Lower lobe of right lung (tissue), 2 donors: ENCODE results near the gene TEKT5. TPM values are rescaled to one million over a fixed set of nuclear protein-coding genes. Genes with fewer than 3 reads are reported as not detected.

Experiments used
- ATAC-seq, 2 donors: fragments of 200-7000 bp; cut with Tn5 transposase; one replicate each; pipeline ENCODE4 v1.9.1; 2020 to 2022; ENCODE audit warnings: mild to moderate bottlenecking in 2 of 2, moderate library complexity in 2 of 2
- DNase-seq: peaks from one replicate; pipeline ENCODE4 v3.0.0-alpha.2; 2020
- H3K27ac ChIP-seq: fragments of 200-600 bp; one replicate; pipeline ENCODE4 v1.8.0; 2022
- H3K27me3 ChIP-seq: fragments of 200-600 bp; one replicate; pipeline ENCODE4 v1.8.0; 2022; ENCODE audit warnings: low read depth
- H3K36me3 ChIP-seq: fragments of 200-600 bp; one replicate; pipeline ENCODE4 v1.8.0; 2022; ENCODE audit warnings: mild to moderate bottlenecking
- H3K4me1 ChIP-seq: fragments of 200-600 bp; one replicate; pipeline ENCODE4 v1.8.0; 2022
- H3K4me3 ChIP-seq: fragments of 200-600 bp; one replicate; pipeline ENCODE4 v1.8.0; 2022; ENCODE audit warnings: mild to moderate bottlenecking
- H3K9me3 ChIP-seq: fragments of 200-600 bp; one replicate; pipeline ENCODE4 v1.8.0; 2022
- intact Hi-C: fragments of 100-400 bp; cut with DNase I; formaldehyde crosslinking; loops from one replicate; pipeline ENCODE4 v1.11.0; 2022
- total RNA-seq: library from RNA; stranded (reverse); fragmentation: NEBNext Ultra II Directional; extraction: Animal tissue kit (Norgen Biotek cat#: 25700); gene quantifications from one replicate; pipeline ENCODE4 v1.2.1, GENCODE V29; 2021
- TF ChIP-seq, protein P1 (sequence below): fragments of 200-600 bp; IDR thresholded peaks from one replicate; pipeline ENCODE4 v1.8.0; 2022; ENCODE audit warnings: antibody characterized with exemption, mild to moderate bottlenecking
- donor health status: DM: no; HTN: yes; CAD: no; lungs with severe emphysema.

The TEKT5 gene
- total RNA-seq, 1 donor from 2014 or later = not detected

DNA sequence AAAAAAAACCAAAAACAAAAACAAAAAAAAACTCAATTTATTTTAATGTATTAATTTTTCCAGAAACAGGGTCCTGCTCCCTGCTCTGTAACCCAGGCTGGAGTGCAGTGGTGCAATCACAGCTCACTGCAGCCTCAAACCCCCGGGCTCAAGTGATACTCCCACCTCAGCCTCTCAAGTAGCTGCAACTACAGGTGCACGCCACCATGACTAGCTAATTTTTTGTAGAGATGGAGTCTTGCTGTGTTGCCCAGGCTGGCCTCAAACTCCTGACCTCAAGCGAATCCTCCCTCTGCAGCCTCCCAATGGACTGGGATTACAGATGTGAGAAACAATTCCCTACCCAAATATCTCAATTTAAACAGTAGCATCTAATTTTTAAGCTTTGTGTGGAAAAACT, 89.1 kb downstream of the TEKT5 start:
- no peaks in the 10 kb centered on the region for H3K27me3 ChIP-seq
- H3K9me3 ChIP-seq = no peaks in the 10 kb centered on the region
- no peak for ATAC-seq
- TF ChIP-seq, protein P1, sequence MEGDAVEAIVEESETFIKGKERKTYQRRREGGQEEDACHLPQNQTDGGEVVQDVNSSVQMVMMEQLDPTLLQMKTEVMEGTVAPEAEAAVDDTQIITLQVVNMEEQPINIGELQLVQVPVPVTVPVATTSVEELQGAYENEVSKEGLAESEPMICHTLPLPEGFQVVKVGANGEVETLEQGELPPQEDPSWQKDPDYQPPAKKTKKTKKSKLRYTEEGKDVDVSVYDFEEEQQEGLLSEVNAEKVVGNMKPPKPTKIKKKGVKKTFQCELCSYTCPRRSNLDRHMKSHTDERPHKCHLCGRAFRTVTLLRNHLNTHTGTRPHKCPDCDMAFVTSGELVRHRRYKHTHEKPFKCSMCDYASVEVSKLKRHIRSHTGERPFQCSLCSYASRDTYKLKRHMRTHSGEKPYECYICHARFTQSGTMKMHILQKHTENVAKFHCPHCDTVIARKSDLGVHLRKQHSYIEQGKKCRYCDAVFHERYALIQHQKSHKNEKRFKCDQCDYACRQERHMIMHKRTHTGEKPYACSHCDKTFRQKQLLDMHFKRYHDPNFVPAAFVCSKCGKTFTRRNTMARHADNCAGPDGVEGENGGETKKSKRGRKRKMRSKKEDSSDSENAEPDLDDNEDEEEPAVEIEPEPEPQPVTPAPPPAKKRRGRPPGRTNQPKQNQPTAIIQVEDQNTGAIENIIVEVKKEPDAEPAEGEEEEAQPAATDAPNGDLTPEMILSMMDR = no peak
- no peak for DNase-seq
- H3K27ac ChIP-seq = no peak overlapping the region
- H3K4me1 ChIP-seq = peaks cover 26% of the 10 kb centered on the region
- H3K36me3 ChIP-seq = no peaks in the 10 kb centered on the region
- intact Hi-C loops = no loop called here
- H3K4me3 ChIP-seq = no peak overlapping the region

DNA sequence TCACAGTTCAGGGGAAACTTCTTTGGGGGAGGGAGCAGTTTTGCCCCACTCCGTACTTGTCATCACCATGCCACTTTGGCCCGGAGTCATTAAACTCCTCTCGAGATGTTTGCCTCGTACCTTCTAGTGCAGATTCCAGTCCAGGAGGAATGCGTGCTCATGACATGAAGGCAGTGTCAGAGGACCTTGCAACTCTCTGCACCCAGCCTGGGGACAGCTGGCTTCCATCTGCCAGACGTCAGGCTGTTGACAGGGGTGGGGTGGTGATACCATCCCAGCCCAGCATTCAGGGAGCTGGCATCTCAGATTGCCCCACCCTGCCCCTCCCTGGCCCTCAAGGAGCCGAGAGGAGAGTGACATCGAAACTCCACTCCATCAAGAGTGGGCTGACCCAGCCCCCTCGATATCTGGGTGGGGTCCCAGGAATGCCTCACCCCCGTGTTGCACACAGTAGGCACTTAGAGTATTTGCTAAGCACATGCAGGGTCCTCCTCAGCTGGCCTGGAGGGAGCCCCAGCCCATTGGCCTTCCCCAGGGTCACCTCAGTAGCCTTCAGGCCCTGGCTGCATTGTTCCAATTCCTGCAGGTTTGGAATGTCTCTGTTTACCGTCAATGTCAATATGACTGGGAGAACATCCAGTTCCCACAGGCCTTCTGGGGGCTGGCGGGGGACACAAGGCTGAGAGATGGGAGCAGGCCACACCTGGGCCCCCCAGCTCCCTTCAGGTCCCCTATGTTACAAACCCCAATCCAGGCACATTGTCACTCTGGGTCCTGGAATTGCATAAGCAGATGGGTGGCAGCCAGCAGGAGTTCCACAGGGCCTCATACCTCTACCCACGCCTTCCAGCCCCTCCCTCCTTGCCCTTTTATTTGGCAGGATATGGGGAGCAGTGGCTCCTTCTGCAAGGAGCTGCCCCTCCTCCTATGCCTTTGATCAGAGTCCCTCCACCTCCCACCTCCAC, 93.0 kb downstream of the TEKT5 start:
- intact Hi-C loops = no loop called here
- ATAC-seq = peak; percentile 92 to 93
- Histone ChIP-seq H3K4me3 (no peak overlapping the region), H3K27ac (peak overlapping the region; percentile 81), H3K4me1 (peaks cover 42% of the 10 kb centered on the region), H3K36me3 (no peaks in the 10 kb centered on the region), H3K9me3 (no peaks in the 10 kb centered on the region), H3K27me3 (no peaks in the 10 kb centered on the region)
- DNase-seq = peak; percentile 84
- TF ChIP-seq, protein P1 = no peak

DNA sequence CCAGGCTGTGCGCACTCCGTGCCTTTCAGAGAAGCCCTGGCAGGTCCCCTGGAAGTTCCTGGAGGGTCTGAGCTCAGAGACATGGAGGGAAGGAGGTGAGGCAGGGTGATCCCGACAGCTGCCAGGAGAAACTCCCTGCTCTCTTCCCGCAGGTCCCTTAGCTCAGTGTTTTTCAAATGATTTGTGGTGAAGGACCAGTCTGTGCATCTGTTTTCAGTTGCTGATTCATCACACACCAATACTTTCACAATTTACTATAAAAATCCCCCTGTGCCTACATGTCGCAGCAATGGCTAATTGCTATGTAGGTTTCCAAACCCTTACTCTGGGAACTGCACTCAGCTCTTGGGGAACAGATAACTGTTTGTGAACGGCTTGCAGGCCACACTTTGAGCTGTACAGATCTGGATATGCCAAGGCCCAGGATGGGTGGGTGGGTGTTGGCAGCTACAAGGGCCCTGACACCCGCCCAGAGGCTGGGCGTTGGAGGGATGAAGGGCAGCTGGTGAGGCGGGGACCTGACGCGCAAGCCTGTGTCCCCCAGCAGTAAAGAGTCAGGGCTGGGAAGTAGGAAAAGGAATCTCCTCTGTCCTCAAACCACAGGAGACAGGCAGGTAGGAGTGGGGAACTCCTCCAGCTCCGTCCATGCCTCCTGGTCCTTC, 93.8 kb downstream of the TEKT5 start:
- intact Hi-C loops = no loop called here
- H3K4me3 ChIP-seq = no peak overlapping the region
- ATAC-seq = peak in 1 of 2 donors; percentile 54
- H3K9me3 ChIP-seq = no peaks in the 10 kb centered on the region
- peak; percentile 68 for DNase-seq
- H3K27me3 ChIP-seq = no peaks in the 10 kb centered on the region
- TF ChIP-seq, protein P1 = no peak
- H3K4me1 ChIP-seq = peaks cover 42% of the 10 kb centered on the region
- H3K27ac ChIP-seq = peak overlapping the region; percentile 81
- no peaks in the 10 kb centered on the region for H3K36me3 ChIP-seq

DNA sequence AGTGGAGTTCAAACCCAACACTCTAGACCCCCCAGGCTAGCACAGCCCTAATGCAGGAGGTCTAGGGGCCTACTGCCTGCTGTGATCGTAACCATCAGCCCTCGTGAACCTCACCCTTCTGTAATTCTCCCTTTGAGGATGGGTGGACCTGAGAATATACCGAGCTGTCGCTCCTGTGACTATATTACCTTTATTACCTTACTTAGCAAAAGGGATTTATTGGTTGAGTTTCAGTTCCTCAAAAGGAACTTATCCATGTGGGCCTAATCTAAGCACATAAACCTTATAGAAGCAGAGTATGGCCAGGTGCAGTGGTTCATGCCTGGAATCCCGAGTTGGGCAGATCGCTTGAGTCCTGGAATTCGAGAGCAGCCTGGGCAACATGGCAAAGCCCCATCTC, 95.1 kb downstream of the TEKT5 start:
- ATAC-seq (no peak), DNase-seq (no peak)
- Histone ChIP-seq H3K9me3 (no peaks in the 10 kb centered on the region), H3K4me1 (peaks cover 48% of the 10 kb centered on the region), H3K36me3 (no peaks in the 10 kb centered on the region), H3K4me3 (no peak overlapping the region), H3K27me3 (no peaks in the 10 kb centered on the region), H3K27ac (peak overlapping the region; percentile 81)
- TF ChIP-seq, protein P1 = no peak
- intact Hi-C loops = no loop called here

DNA sequence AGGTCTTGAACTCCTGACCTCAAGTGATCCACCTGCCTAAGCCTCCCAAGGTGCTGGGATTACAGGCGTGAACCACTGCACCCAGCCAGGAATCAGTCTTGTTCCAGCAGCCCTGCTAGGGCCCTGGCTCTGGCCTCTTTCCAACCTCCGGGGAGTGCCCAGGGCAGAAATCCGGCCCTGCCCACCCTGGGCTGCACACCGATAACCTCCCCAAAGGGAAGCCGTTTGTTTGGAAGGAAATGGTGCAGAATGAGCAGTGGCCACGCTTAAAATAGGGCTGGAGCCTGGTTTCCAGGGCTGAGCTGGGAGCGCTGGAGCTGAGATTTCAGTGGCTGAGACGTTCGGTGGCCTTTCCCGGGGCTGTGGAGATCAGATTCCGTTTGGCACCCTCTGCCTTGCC, 96.6 kb downstream of the TEKT5 start:
- Histone ChIP-seq H3K4me3 (no peak overlapping the region), H3K27me3 (no peaks in the 10 kb centered on the region), H3K27ac (peak overlapping the region; percentile 62), H3K9me3 (no peaks in the 10 kb centered on the region), H3K36me3 (no peaks in the 10 kb centered on the region), H3K4me1 (peaks cover 52% of the 10 kb centered on the region)
- intact Hi-C loops = no loop called here
- DNase-seq (peak; percentile 82), ATAC-seq (peak; percentile 1 to 28)
- TF ChIP-seq, protein P1 = no peak
